CD14-positive monocyte (primary cell): ENCODE results near the gene TBC1D5. TPM values are rescaled to one million over a fixed set of nuclear protein-coding genes. Genes with fewer than 3 reads are reported as not detected.
A peak's percentile ranks its signal among the peaks of the same experiment; 100 is the strongest.

Experiments
- DNase-seq, 3 donors: peaks; one replicate each; pipeline ENCODE4 v3.0.0-alpha.2; 2011 to 2022
- H2AFZ ChIP-seq: 2 replicates; pipeline ENCODE4 v1.6.0; 2012; ENCODE audit warnings: mild to moderate bottlenecking, low read depth, low read length, inconsistent platforms; ENCODE audit not compliant: insufficient read depth, poor library complexity, severe bottlenecking
- H3K27ac ChIP-seq, 2 donors: 1 replicate in 1 of 2; 2 replicates in 1 of 2; pipeline ENCODE4 v1.5.1; 2012 to 2013; ENCODE audit warnings: low read length in 2 of 2, control low read depth in 1 of 2, inconsistent platforms in 1 of 2, low read depth in 1 of 2, mild to moderate bottlenecking in 1 of 2
- H3K27me3 ChIP-seq, 2 donors: one replicate each; pipeline versions ENCODE4 v1.6.0 to v1.6.1; 2011 to 2013; ENCODE audit warnings: low read length in 2 of 2; ENCODE audit not compliant: control insufficient read depth in 2 of 2, insufficient read depth in 2 of 2
- H3K36me3 ChIP-seq, 2 donors: replicated peaks in 1 of 2; 1 replicate in 1 of 2; 2 replicates in 1 of 2; pipeline versions ENCODE4 v1.5.1 to v1.6.1; 2012 to 2013; ENCODE audit warnings: low read length in 2 of 2, control low read depth in 1 of 2, inconsistent platforms in 1 of 2, mild to moderate bottlenecking in 1 of 2; ENCODE audit not compliant: insufficient read depth in 2 of 2, control insufficient read depth in 1 of 2
- H3K4me1 ChIP-seq, 2 donors: 1 replicate in 1 of 2; 2 replicates in 1 of 2; pipeline versions ENCODE4 v1.5.1 to v1.6.1; 2012 to 2013; ENCODE audit warnings: low read length in 2 of 2, control low read depth in 1 of 2, inconsistent platforms in 1 of 2, mild to moderate bottlenecking in 1 of 2, moderate library complexity in 1 of 2; ENCODE audit not compliant: insufficient read depth in 2 of 2, control insufficient read depth in 1 of 2
- H3K4me2 ChIP-seq: replicated peaks from 2 replicates; pipeline ENCODE3; 2012; ENCODE audit warnings: low read length, moderate library complexity, mild to moderate bottlenecking; ENCODE audit not compliant: poor library complexity, severe bottlenecking; ENCODE audit errors: extremely low read depth
- H3K4me3 ChIP-seq, 3 experiments: fragments of 200-600 bp in 1 of 3; sonication (generic) in 1 of 3; replicated peaks in 1 of 3; 1 replicate in 2 of 3; 2 replicates in 1 of 3; pipeline ENCODE4 v1.5.1; 2011 to 2013; ENCODE audit warnings: low read length in 3 of 3, mild to moderate bottlenecking in 3 of 3, control low read depth in 2 of 3, low read depth in 2 of 3, inconsistent platforms in 1 of 3, moderate library complexity in 1 of 3
- H3K79me2 ChIP-seq: 2 replicates; pipeline ENCODE4 v1.6.0; 2012; ENCODE audit warnings: mild to moderate bottlenecking, control low read depth, inconsistent platforms, low read length, moderate library complexity; ENCODE audit not compliant: insufficient read depth
- H3K9ac ChIP-seq: 2 replicates; pipeline ENCODE4 v1.6.0; 2017; ENCODE audit warnings: low read length, mild to moderate bottlenecking; ENCODE audit not compliant: insufficient read depth, poor library complexity, severe bottlenecking
- H3K9me3 ChIP-seq, 2 donors: replicated peaks in 1 of 2; 1 replicate in 1 of 2; 2 replicates in 1 of 2; pipeline versions ENCODE4 v1.5.1 to v1.6.1; 2012 to 2013; ENCODE audit warnings: low read length in 2 of 2, control low read depth in 1 of 2; ENCODE audit not compliant: control insufficient read depth in 1 of 2, insufficient read depth in 1 of 2
- H4K20me1 ChIP-seq: 2 replicates; pipeline ENCODE4 v1.6.0; 2012; ENCODE audit warnings: mild to moderate bottlenecking, low read length, control low read depth, moderate library complexity; ENCODE audit not compliant: insufficient read depth
- H3K27ac Mint-ChIP-seq, 7 donors: one replicate each; pipeline ENCODE4 v1.8.0; 2020; ENCODE audit warnings: mild to moderate bottlenecking in 7 of 7, mixed read lengths in 7 of 7, moderate library complexity in 6 of 7, inconsistent platforms in 2 of 7
- H3K27me3 Mint-ChIP-seq, 3 donors: one replicate each; pipeline ENCODE4 v1.8.0; 2021 to 2022; ENCODE audit warnings: low read depth in 3 of 3, mild to moderate bottlenecking in 3 of 3, mixed read lengths in 3 of 3, moderate library complexity in 3 of 3, inconsistent platforms in 1 of 3
- H3K36me3 Mint-ChIP-seq, 2 donors: one replicate each; pipeline ENCODE4 v1.8.0; 2020; ENCODE audit warnings: mixed read lengths in 2 of 2, inconsistent platforms in 1 of 2, mild to moderate bottlenecking in 1 of 2
- H3K4me1 Mint-ChIP-seq: one replicate; pipeline ENCODE4 v1.8.0; 2020; ENCODE audit warnings: mild to moderate bottlenecking, mixed read lengths
- H3K4me3 Mint-ChIP-seq, 2 donors: one replicate each; pipeline ENCODE4 v1.8.0; 2020; ENCODE audit warnings: mild to moderate bottlenecking in 2 of 2, mixed read lengths in 2 of 2, moderate library complexity in 1 of 2
- H3K9me3 Mint-ChIP-seq, 7 donors: one replicate each; pipeline ENCODE4 v1.8.0; 2020 to 2022; ENCODE audit warnings: mixed read lengths in 7 of 7, mild to moderate bottlenecking in 6 of 7, moderate library complexity in 6 of 7, inconsistent platforms in 2 of 7
- WGBS: methylation state at CpG from one replicate; pipeline ENCODE4 v1.1.5; 2013; ENCODE audit warnings: missing lambda C conversion rate; ENCODE audit not compliant: insufficient coverage; 5-methylcytosine and 5-hydroxymethylcytosine counted together
- intact Hi-C, 2 donors: fragments of 100-400 bp; cut with micrococcal nuclease; formaldehyde crosslinking; loops; one replicate each; pipeline versions ENCODE4 v1.15.0 to v1.15.1; 2023
- polyA plus RNA-seq, 3 donors: library from polyadenylated mRNA; depleted of rRNA in 1 of 3; unstranded in 2 of 3; stranded (reverse) in 1 of 3; fragments of 300-500 nt in 2 of 3; fragments of >200 nt in 1 of 3; fragmentation: Illumina TruSeq in 2 of 3; gene quantifications; 1 replicate in 2 of 3; 2 replicates in 1 of 3; pipeline ENCODE4 v1.2.3, GENCODE V29; 2012 to 2021
- TF ChIP-seq, protein P1 (sequence below): fragments of 200-600 bp; IDR thresholded peaks from one replicate; pipeline ENCODE4 v1.8.0; 2022; ENCODE audit warnings: antibody characterized with exemption, mild to moderate bottlenecking

TBC1D5 gene
- polyA plus RNA-seq, 3 donors = 17.6 to 35.3 (median 21.0) TPM

DNA sequence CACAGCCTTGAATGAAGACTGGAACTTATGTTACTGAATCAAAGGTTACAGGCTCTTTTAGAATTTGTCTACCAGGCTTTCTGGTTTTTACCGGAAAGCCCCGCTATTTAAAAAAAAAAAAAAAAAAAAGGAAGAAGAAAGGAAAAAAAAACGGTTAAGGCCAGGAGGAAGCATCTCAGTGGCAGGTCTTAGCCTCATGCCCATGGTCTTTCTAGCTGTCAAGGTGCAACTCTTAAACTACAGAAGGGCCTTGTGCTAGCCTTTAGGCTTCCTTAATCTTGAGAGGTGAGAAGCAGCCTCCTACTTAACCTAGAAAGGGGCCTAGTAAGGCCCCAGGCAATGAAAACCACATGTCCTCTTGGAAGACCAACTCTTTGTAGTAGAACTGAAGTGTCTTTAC, 77.5 kb downstream of the TBC1D5 start:
- Histone ChIP-seq H3K9ac (no peak overlapping the region), H3K4me3 (no peak overlapping the region), H4K20me1 (no peaks in the 10 kb centered on the region), H3K79me2 (peaks cover 6% of the 10 kb centered on the region), H3K27ac (no peak overlapping the region), H2AFZ (no peak overlapping the region), H3K36me3 (no peaks in the 10 kb centered on the region), H3K4me1 (peaks cover 0 to 9% of the 10 kb centered on the region in 2 donors), H3K4me2 (no peak overlapping the region), H3K9me3 (peaks cover 6 to 10% of the 10 kb centered on the region in 2 donors), H3K27me3 (no peaks in the 10 kb centered on the region)
- no peak overlapping the region for H3K4me3 Mint-ChIP-seq
- no CpG with 5 or more reads among the region's 3 CpGs for WGBS
- peaks cover 6 to 12% (median 8%) of the 10 kb centered on the region in 7 donors for H3K9me3 Mint-ChIP-seq
- no peak for DNase-seq
- peaks cover 16% of the 10 kb centered on the region for H3K4me1 Mint-ChIP-seq
- intact Hi-C loops = no loop called here
- TF ChIP-seq, protein P1, sequence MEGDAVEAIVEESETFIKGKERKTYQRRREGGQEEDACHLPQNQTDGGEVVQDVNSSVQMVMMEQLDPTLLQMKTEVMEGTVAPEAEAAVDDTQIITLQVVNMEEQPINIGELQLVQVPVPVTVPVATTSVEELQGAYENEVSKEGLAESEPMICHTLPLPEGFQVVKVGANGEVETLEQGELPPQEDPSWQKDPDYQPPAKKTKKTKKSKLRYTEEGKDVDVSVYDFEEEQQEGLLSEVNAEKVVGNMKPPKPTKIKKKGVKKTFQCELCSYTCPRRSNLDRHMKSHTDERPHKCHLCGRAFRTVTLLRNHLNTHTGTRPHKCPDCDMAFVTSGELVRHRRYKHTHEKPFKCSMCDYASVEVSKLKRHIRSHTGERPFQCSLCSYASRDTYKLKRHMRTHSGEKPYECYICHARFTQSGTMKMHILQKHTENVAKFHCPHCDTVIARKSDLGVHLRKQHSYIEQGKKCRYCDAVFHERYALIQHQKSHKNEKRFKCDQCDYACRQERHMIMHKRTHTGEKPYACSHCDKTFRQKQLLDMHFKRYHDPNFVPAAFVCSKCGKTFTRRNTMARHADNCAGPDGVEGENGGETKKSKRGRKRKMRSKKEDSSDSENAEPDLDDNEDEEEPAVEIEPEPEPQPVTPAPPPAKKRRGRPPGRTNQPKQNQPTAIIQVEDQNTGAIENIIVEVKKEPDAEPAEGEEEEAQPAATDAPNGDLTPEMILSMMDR = no peak
- H3K27me3 Mint-ChIP-seq = peaks cover 0 to 3% (median 0%) of the 10 kb centered on the region in 3 donors
- no peak overlapping the region for H3K27ac Mint-ChIP-seq
- H3K36me3 Mint-ChIP-seq = peaks cover 4 to 18% of the 10 kb centered on the region in 2 donors

DNA sequence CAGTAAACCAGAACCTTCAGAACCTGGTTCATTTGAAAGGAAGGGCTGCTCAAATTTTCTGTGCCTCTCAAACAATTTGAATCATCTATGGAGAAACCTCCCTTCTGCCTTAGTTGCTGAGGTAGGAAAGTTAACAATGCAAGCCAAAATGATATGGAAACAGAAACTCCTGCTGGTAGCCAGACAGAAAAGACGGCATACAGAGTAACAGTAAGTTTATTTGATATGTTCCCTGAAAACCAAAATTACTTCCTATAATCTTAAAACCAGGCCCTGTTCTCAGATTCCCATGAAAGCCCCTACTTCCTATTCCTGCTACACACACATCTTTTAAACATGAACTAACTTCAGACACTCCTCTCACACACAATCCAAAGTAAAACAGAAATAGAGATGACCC, 86.2 kb downstream of the TBC1D5 start:
- Histone ChIP-seq H3K9me3 (no peaks in the 10 kb centered on the region), H3K9ac (no peak overlapping the region), H3K27me3 (no peaks in the 10 kb centered on the region), H3K36me3 (no peaks in the 10 kb centered on the region), H3K27ac (no peak overlapping the region), H2AFZ (no peak overlapping the region), H4K20me1 (peaks cover 14% of the 10 kb centered on the region), H3K79me2 (peaks cover 8% of the 10 kb centered on the region), H3K4me1 (no peaks in the 10 kb centered on the region), H3K4me2 (no peak overlapping the region), H3K4me3 (no peak overlapping the region)
- no peak overlapping the region for H3K4me3 Mint-ChIP-seq
- peak overlapping the region in 3 of 7 donors; percentile 13 to 73 (median 59) for H3K27ac Mint-ChIP-seq
- peaks cover 0 to 3% (median 1%) of the 10 kb centered on the region in 3 donors for H3K27me3 Mint-ChIP-seq
- DNase-seq = no peak
- TF ChIP-seq, protein P1 = no peak
- H3K4me1 Mint-ChIP-seq = peaks cover 9% of the 10 kb centered on the region
- WGBS = no CpG with 5 or more reads among the region's 1 CpG
- intact Hi-C loops = no loop called here
- H3K9me3 Mint-ChIP-seq = no peaks in the 10 kb centered on the region
- peaks cover 2 to 9% of the 10 kb centered on the region in 2 donors for H3K36me3 Mint-ChIP-seq
